ENCODE data around the gene CCDC27.

- TF ChIP-seq CTCF (IDR thresholded peaks at IDR 0.05; ENCODE audit: insufficient read depth, low read length) (no peak), POLR2AphosphoS5 (IDR thresholded peaks at IDR 0.05; ENCODE audit: low read depth) (no peak), GABPA (IDR thresholded peaks at IDR 0.05; ENCODE audit: low read depth) (no peak), REST (IDR thresholded peaks at IDR 0.05; ENCODE audit: insufficient replicate concordance, low read depth) (no peak), SPI1 (IDR thresholded peaks at IDR 0.05; ENCODE audit: borderline replicate concordance, low read depth) (no peak)
These were observed 36.6 kb downstream of the CCDC27 start for GRCh38 chr1:3788756-3789420.

Measured in HL-60 (cell line).